Measurements from ENCODE around the gene ANKRD23.
"Not testable (repeated sequence)": the region's sequence is repeated elsewhere in the genome, so short reads cannot be mapped to it uniquely, and the experiment has no call there.

Gene ANKRD23

DNA sequence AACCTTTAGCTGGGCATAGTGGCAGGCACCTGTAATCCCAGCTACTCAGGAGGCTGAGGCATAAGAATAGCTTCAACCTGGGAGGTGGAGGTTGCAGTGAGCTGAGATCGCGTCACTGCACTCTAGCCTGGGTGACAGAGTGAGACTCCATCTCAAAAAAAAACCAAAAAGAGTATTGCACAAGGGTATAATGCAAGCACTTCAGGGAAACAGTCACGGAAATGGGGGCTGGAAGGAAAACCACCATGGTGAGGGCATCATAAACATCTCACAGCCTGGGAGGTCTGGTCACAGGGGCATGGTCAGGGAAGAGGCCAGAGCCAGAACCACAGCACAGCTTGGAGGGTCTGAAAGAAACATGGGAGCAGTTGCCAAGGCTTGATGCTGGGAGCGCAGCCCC, 19.2 kb upstream of the ANKRD23 start:
- H3K36me3 Mint-ChIP-seq (ENCODE audit: low read depth): peaks cover 37% of the 10 kb centered on the region
- H3K27ac Mint-ChIP-seq: peak overlapping the region; percentile 50
- not testable (repeated sequence) for DNase-seq (ENCODE audit: low spot score); H3K4me3 Mint-ChIP-seq; H3K9me3 Mint-ChIP-seq; H3K27me3 Mint-ChIP-seq (ENCODE audit: low read depth)
- H3K4me1 Mint-ChIP-seq (ENCODE audit: low read depth): peaks cover 22% of the 10 kb centered on the region

DNA sequence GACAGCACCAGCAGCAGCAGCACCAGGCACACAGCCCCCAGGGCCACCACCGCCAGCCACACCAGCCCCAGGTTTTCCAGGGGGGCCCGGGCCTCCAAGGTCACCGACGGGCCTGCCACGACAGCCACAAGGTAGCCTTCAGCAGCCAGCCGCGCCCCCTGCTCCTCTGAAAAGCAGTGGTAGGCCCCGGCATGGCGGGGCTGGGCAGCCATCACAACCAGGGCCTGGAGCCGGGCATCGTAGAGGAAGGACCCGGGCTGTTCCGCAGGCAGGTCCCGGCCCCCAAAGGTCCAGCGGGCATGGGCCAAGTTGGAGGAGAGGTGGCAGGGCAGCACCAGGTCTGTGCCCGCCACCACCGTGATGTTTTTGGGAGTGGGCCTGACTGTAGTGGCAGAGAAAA, 17.3 kb upstream of the ANKRD23 start:
- Mint-ChIP-seq H3K27me3 (ENCODE audit: low read depth) (no peaks in the 10 kb centered on the region), H3K9me3 (no peaks in the 10 kb centered on the region), H3K4me1 (ENCODE audit: low read depth) (peaks cover 22% of the 10 kb centered on the region), H3K36me3 (ENCODE audit: low read depth) (peaks cover 29% of the 10 kb centered on the region), H3K4me3 (no peak overlapping the region), H3K27ac (no peak overlapping the region)
- no peak for DNase-seq (ENCODE audit: low spot score)

DNA sequence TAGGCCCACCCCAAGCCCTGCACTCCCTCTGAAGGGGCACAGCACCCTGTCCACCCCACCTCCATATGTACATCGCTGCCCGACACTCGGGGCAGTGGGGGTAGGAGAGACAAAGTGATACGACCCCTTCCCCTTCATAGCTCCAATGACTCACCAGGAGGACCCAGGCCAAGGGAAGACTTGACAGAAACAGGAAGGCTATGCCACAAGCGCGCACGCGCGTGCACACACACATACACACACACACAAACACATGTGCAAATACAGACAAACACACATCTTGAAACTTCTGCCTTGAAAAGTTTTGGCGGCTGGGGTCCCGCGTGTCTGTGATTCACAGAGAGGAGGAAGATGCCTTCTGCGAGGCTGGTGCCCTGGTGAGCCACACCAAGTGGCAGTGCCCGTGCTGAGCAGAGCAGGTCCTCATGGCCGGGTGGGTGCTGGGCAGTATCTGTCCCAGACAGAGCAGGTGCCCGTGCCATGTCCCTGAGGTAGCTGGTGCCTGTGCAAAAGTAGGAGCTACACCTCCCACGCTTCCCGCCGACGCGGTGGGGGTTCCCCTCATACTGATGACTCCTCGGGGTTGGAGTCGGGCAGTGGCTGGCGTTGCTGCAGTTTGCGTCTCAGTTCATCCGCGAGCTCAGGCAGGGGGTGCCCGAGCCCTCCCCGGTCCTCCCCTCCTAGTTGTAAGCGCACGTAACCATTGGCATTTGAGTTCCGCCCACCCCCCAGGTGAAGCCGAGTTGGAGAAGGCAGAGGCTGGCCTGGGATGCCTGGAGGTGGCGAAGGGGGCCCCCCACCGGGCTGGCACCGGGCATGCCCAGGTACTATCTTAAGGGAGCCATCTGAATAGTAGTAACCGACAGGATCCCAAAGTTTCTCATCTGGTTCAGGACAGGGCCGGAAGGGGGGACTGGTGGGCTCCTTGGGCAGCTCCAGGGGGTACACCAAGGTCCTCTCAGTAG, 16.5 kb upstream of the ANKRD23 start:
- H3K9me3 Mint-ChIP-seq: no peaks in the 10 kb centered on the region
- H3K4me1 Mint-ChIP-seq (ENCODE audit: low read depth): peaks cover 26% of the 10 kb centered on the region
- no peak overlapping the region for H3K27ac Mint-ChIP-seq
- H3K4me3 Mint-ChIP-seq: no peak overlapping the region
- no peaks in the 10 kb centered on the region for H3K27me3 Mint-ChIP-seq (ENCODE audit: low read depth)
- no peak for DNase-seq (ENCODE audit: low spot score)
- peaks cover 23% of the 10 kb centered on the region for H3K36me3 Mint-ChIP-seq (ENCODE audit: low read depth)

DNA sequence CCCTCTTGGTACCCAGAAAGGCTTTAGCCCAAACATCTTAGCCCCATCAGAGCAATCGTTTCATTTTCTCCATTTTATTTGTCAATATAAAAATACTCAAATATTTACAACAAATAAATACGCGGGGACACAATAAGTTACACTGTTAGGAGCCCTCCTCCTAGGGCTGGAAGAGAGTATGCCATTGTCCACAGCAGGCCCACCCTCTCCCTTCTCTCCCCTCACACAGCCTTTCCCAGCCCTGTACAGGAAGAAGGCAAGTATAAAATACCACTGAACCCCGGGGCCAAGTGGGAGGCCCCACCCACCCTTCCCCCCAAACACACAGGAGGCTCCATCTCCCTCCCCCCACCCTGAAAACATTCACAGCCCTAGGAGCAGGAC, 15.9 kb upstream of the ANKRD23 start:
- H3K9me3 Mint-ChIP-seq: no peaks in the 10 kb centered on the region
- peak overlapping the region; percentile 82 for H3K4me3 Mint-ChIP-seq
- no peak overlapping the region for H3K27ac Mint-ChIP-seq
- H3K36me3 Mint-ChIP-seq (ENCODE audit: low read depth): peaks cover 23% of the 10 kb centered on the region
- no peaks in the 10 kb centered on the region for H3K27me3 Mint-ChIP-seq (ENCODE audit: low read depth)
- no peak for DNase-seq (ENCODE audit: low spot score)
- peaks cover 29% of the 10 kb centered on the region for H3K4me1 Mint-ChIP-seq (ENCODE audit: low read depth)

DNA sequence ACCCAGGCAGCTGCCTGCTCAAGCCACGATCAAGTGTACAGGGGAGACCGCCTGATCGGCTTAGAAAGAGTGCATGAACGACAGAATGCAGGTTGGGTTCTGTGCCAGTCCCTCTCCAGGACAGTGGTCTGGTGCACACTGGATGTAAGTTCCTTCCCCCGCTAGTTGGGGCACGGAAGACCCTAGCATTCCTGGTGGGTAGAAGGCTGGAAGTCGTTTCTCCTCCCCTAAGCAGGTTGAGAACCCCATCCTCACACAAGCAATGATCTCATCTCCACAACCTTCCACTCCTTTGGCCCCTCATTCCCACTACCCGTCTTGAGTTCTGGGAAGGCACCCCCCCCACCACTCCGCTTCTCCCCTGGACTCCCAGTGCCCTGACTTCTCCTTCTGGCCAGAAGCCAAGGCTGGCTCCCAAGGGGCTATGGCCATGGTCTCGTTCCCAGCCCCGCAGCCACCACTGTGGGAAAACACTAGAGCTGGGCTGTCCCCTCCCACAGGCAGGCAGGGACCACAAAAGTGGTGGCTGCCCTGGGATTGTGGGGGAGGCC, 15.4 kb upstream of the ANKRD23 start:
- no peaks in the 10 kb centered on the region for H3K9me3 Mint-ChIP-seq
- no peak for DNase-seq (ENCODE audit: low spot score)
- H3K4me3 Mint-ChIP-seq: peak overlapping the region; percentile 82
- H3K36me3 Mint-ChIP-seq (ENCODE audit: low read depth): peaks cover 23% of the 10 kb centered on the region
- H3K4me1 Mint-ChIP-seq (ENCODE audit: low read depth): peaks cover 29% of the 10 kb centered on the region
- H3K27ac Mint-ChIP-seq: peak overlapping the region; percentile 45
- H3K27me3 Mint-ChIP-seq (ENCODE audit: low read depth): no peaks in the 10 kb centered on the region

DNA sequence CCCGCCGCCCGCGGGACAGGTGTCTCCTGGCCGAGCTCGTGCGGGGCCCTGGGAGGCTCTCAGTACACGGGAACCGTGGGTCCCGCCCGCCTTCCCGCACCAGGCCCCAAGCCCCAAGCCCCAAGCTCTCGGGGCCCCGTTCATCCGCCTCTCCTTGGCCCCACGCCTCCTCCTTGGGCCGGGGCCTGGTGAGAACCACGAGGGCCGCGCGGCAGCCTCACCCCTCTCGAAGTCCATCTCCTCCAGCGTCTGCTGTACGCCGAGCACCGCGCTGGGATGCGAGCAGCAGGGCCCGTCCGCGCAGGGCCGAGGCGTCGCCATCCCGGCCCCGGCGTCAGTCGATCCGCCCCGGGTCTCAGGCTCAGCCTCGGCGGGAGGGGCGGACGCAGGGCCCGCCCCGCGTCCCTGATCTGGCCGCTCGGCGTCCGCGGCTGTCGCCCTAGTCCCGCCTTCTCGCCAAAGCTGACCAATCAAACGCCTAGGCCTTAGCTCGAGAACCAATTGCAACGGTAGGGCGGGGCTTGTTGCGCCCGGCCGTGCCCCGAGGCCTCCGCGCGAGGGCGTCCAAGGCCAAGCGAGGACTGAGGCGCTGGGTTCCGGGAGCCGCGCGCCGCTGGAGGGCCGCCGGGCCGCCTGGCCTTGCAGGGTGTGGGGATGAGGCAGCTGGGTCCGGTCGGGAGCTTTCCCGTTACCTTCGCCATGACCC, 14.0 kb upstream of the ANKRD23 start, which contains the start of gene ANKRD39:
ANKRD39 (minus strand) TSS at position 350 of the 706 bp plus-strand sequence; CDS start at position 321, 29 bp downstream.
- Mint-ChIP-seq H3K4me3 (peak within 1 kb of the TSS; percentile 82), H3K36me3 (ENCODE audit: low read depth) (peaks cover 29% of the 10 kb centered on the region), H3K27me3 (ENCODE audit: low read depth) (no peaks in the 10 kb centered on the region), H3K27ac (peak within 1 kb of the TSS; percentile 83), H3K9me3 (no peaks in the 10 kb centered on the region), H3K4me1 (ENCODE audit: low read depth) (peaks cover 28% of the 10 kb centered on the region)
- DNase-seq (ENCODE audit: low spot score): peak; percentile 98

DNA sequence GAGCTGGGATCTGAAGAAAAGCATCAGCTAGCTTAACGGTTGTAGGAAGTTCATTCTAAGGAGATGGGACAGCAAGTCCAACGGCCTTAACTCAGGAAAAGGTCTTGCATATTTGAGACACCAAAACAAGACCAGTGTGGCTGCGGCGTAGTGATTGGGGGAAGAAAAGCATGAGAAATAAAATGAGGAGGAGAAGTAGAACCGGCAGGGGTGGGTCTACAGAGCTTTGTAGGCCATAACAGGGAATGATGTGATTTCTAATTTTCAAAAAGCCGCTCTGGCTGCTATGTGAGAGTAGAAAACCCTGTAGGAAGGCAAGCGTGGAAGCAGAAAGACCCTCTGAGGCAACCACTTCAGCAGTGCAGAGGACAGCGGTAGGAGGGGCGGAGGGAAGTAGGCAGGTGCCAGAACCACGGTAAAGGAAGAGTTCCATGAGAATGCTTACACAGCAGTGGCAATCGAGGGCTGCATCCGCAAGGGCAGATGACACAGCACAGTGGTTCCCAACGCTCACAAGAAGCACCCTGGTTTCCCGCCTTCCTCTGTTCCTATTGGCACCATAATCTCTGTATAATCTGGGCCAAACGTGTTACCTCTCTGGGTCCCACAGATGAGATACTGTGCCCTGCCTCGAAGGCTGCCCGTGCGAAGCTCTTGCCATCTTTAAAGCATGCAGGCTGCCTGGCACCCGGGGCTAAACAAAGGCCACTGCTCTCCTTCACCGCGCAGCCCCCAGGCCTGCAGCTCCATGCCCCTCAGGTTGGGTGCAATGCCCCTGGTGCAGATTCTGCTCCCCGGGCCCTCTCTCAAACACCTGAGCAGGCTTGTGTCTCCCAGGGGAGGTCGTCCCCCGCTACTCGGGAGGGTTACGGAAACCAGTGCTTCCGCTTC, 13.2 kb upstream of the ANKRD23 start:
- peak; percentile 29 for DNase-seq (ENCODE audit: low spot score)
- Mint-ChIP-seq H3K4me1 (ENCODE audit: low read depth) (peaks cover 28% of the 10 kb centered on the region), H3K36me3 (ENCODE audit: low read depth) (peaks cover 33% of the 10 kb centered on the region), H3K27ac (peak overlapping the region; percentile 83), H3K4me3 (peak overlapping the region; percentile 82), H3K27me3 (ENCODE audit: low read depth) (no peaks in the 10 kb centered on the region), H3K9me3 (no peaks in the 10 kb centered on the region)

DNA sequence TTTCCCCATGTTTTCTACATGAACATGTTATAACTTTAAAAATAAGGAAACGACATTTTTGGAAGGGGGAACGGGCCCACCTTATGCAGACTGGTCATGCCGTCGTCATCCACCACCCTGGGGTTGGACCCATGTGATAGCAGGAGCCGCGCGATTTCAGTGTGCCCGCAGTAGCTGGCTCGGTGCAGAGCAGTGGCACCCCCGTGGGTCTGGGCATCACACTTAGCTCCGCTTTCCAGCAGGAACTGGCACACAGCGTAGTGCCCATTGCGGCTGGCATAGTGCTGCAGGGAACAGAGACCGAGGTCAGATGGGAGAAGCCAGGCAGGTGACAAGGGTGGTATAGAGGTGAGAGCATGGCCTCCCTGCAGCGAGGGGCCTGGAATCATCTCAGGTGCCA, 9.5 kb upstream of the ANKRD23 start:
- Mint-ChIP-seq H3K27ac (no peak overlapping the region), H3K4me1 (ENCODE audit: low read depth) (peaks cover 17% of the 10 kb centered on the region), H3K36me3 (ENCODE audit: low read depth) (peaks cover 36% of the 10 kb centered on the region), H3K9me3 (no peaks in the 10 kb centered on the region), H3K4me3 (no peak overlapping the region), H3K27me3 (ENCODE audit: low read depth) (no peaks in the 10 kb centered on the region)
- DNase-seq (ENCODE audit: low spot score): no peak

DNA sequence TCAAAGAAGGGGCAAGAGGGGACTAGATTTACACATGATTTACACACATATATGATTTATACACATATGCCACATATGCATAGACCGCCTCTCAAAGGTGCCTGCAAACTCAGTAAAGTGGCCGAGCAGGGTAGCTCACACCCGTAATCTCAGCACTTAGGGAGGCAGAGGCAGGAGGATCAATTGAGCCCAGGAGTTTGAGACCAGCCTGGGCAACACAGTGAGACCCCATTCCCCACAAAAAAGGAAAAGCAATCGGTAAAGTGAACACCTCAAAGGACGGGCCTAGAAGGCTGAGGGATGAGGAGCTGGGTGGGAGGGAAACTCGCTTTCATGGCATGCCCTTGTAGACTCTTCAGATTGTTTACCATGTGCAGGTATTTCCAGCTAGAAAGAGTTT, 8.8 kb upstream of the ANKRD23 start:
- H3K4me3 Mint-ChIP-seq: no peak overlapping the region
- no peaks in the 10 kb centered on the region for H3K27me3 Mint-ChIP-seq (ENCODE audit: low read depth)
- H3K4me1 Mint-ChIP-seq (ENCODE audit: low read depth): peaks cover 17% of the 10 kb centered on the region
- no peak for DNase-seq (ENCODE audit: low spot score)
- H3K27ac Mint-ChIP-seq: no peak overlapping the region
- no peaks in the 10 kb centered on the region for H3K9me3 Mint-ChIP-seq
- H3K36me3 Mint-ChIP-seq (ENCODE audit: low read depth): peaks cover 41% of the 10 kb centered on the region

DNA sequence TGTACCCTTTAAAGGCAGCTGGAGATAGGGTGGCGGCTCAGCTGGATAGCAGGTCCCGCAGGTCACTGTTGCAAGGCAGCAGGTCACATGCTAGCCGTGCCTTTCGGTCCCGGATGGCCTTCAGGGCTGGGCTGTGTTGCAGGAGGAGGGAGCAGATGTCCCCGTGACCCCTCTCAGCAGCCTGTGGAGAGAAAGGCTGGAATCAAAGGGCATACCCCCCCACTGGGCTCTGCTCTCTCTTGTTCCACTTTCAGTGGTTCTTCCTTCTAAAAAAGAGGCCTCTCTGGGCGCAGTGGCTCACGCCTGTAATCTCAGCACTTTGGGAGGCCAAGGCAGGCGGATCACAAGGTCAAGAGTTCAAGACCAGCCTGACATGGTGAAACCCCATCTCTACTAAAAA, 4.4 kb upstream of the ANKRD23 start:
- H3K9me3 Mint-ChIP-seq: no peaks in the 10 kb centered on the region
- DNase-seq (ENCODE audit: low spot score): no peak
- H3K4me1 Mint-ChIP-seq (ENCODE audit: low read depth): peaks cover 3% of the 10 kb centered on the region
- H3K27ac Mint-ChIP-seq: no peak overlapping the region
- H3K27me3 Mint-ChIP-seq (ENCODE audit: low read depth): no peaks in the 10 kb centered on the region
- H3K36me3 Mint-ChIP-seq (ENCODE audit: low read depth): peaks cover 45% of the 10 kb centered on the region
- H3K4me3 Mint-ChIP-seq: no peak overlapping the region

DNA sequence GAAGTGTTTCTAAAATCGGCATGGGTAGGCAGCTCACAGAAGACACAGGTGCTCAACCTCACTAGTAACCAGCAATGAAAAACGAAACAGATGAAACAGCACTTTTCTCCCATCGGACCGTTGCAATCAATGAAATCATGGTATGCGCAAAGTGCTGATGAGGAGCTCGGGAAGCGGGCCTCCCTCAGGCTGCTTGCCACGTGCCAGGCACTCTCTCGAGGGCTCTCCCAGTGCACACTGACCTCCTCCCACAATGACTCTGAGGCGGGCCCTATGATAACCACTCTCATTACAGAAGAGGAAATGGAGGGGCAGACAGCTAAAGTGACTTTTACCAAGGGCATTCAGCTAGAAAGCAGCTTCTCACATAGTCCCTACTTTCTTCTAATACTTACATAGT, 3.8 kb upstream of the ANKRD23 start:
- Mint-ChIP-seq H3K9me3 (no peaks in the 10 kb centered on the region), H3K27ac (no peak overlapping the region), H3K27me3 (ENCODE audit: low read depth) (no peaks in the 10 kb centered on the region), H3K4me3 (no peak overlapping the region), H3K4me1 (ENCODE audit: low read depth) (peaks cover 5% of the 10 kb centered on the region), H3K36me3 (ENCODE audit: low read depth) (peaks cover 41% of the 10 kb centered on the region)
- DNase-seq (ENCODE audit: low spot score): no peak

DNA sequence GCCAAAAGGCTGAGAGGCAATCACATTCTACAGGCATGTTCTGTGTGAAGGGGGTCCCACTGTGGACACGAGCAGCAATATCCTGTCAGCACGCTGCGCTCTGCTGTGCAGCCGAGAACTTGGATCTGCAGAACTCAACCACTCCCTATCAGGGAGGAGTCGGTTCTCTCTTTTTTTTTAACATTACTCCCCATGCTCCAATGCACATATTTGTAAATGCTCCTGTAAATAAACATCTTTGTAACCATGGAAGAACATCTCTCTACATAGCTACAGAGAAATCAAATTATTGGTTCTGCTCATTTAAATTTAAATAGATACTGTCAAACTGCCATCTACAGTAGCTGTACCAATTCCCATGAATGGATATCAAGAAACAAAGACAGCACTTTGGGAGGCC, 3.0 kb upstream of the ANKRD23 start:
- DNase-seq (ENCODE audit: low spot score): no peak
- Mint-ChIP-seq H3K4me1 (ENCODE audit: low read depth) (peaks cover 5% of the 10 kb centered on the region), H3K36me3 (ENCODE audit: low read depth) (peaks cover 37% of the 10 kb centered on the region), H3K4me3 (no peak overlapping the region), H3K27ac (no peak overlapping the region), H3K9me3 (no peaks in the 10 kb centered on the region), H3K27me3 (ENCODE audit: low read depth) (no peaks in the 10 kb centered on the region)

DNA sequence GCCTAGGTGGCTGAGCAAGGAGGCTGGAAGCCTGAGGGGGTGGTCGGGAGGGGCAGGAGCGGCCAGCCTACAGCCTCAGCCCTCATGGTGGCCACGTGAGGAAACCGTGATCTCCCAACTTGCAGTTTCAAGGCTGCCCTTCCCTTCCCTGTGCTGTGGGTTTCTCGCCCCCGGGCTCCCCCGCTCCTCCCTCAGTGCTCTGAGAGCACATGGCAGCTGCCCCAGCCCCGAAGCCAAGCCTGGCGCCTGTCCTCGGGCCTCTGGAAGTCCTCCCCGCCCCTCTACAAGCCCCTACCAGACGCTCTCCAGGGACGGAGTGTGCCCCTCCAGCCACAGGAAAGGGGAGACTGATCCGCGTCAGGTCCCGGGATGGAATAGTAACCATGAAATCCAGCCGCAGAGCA, 586 bp upstream of the ANKRD23 start:
- no peak for DNase-seq (ENCODE audit: low spot score)
- Mint-ChIP-seq H3K4me3 (no peak overlapping the region), H3K4me1 (ENCODE audit: low read depth) (peaks cover 10% of the 10 kb centered on the region), H3K9me3 (no peaks in the 10 kb centered on the region), H3K27ac (no peak overlapping the region), H3K27me3 (ENCODE audit: low read depth) (no peaks in the 10 kb centered on the region), H3K36me3 (ENCODE audit: low read depth) (peaks cover 30% of the 10 kb centered on the region)

Measured in T-helper 2 cell treated with Interferon-gamma antibody and Interleukin-4, amounts not matched to agents 5 μg/mL and 100 μg/mL, for 36 hours (primary cell).